ENCODE measurements around the gene N4BP2L2. TPM values are rescaled to one million over a fixed set of nuclear protein-coding genes. Genes with fewer than 3 reads are reported as not detected.

N4BP2L2 gene
- total RNA-seq, 1 experiment from 2014 or later, result 61.4 TPM

DNA sequence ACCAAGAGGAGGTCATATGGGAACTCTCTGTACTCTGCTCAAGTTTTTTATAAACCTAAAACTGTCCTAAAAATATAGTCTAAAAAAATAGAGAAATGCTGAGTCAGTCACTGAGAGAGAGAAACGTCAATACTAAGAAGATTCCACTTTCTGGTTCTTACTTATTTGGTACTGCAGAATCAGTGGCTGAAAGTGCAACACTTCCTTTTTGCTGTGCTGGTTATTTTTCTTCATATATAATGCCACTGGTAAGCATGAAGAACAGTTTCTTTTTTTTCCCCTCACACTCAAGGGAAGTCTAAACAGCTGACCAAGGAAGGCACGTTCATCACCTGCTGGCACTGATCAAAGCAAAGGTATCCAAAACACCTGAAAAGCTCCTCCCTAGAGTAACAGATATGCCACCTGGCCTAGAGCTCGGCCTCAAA, 66.4 kb downstream of the N4BP2L2 start:
- no peak overlapping the region for H4K8ac ChIP-seq (replicated peaks; ENCODE audit: insufficient read length, low read depth, low read length)
- Mint-ChIP-seq H3K4me1 (peaks cover 0 to 4% of the 10 kb centered on the region in 2 experiments; a peak in 1 of 4 replicates), H3K27ac (no peak overlapping the region; a peak in 1 of 7 replicates), H3K4me3 (no peak overlapping the region), H3K9me3 (no peaks in the 10 kb centered on the region), H3K27me3 (ENCODE audit: low read depth) (no peaks in the 10 kb centered on the region), H3K36me3 (ENCODE audit: insufficient read depth in 1 of 3, low read depth in 3 of 3) (no peaks in the 10 kb centered on the region)
- no peak overlapping the region for H3K56ac ChIP-seq (ENCODE audit: insufficient read length, low read depth, low read length)
- no peak overlapping the region for H2BK5ac ChIP-seq (ENCODE audit: insufficient read length, low read length)
- no peak overlapping the region for H2BK20ac ChIP-seq (ENCODE audit: low read depth, low read length, poor library complexity, severe bottlenecking)
- H3K79me1 ChIP-seq (ENCODE audit: insufficient read depth, low read depth, low read length, poor library complexity, severe bottlenecking), result no peaks in the 10 kb centered on the region
- no peaks in the 10 kb centered on the region for H4K20me1 ChIP-seq (ENCODE audit: control insufficient read depth, insufficient read depth, insufficient read length)
- no peak overlapping the region for H3K4me2 ChIP-seq (ENCODE audit: insufficient read depth, insufficient read length, low read length)
- no peaks in the 10 kb centered on the region for H3K79me2 ChIP-seq (ENCODE audit: insufficient read depth, low read length)
- no CpG with 5 or more reads among the region's 3 CpGs for WGBS (ENCODE audit: extremely low coverage, insufficient read length, low lambda C conversion rate)
- no peaks in the 10 kb centered on the region for H3K9me3 ChIP-seq (ENCODE audit: control insufficient read depth, low read depth, low read length)
- no peak overlapping the region for H3K27ac ChIP-seq (ENCODE audit: insufficient read length, low read depth, low read length)
- no peak overlapping the region for H2BK15ac ChIP-seq (ENCODE audit: low read depth, low read length)
- H2AFZ ChIP-seq (ENCODE audit: low read length), result no peak overlapping the region
- TF ChIP-seq CTCF (conservative IDR thresholded peaks at IDR 0.05), result no peak
- H3K14ac ChIP-seq (ENCODE audit: insufficient read depth, low read length), result no peak overlapping the region
- no peak overlapping the region for H3K18ac ChIP-seq (ENCODE audit: insufficient read length, low read depth, low read length)
- H2AK5ac ChIP-seq (ENCODE audit: insufficient read length, low read length), result no peak overlapping the region
- no peaks in the 10 kb centered on the region for H3K27me3 ChIP-seq (ENCODE audit: insufficient read depth, low read length)
- no peaks in the 10 kb centered on the region for H3K4me1 ChIP-seq (ENCODE audit: insufficient read depth, low read length)
- no peak overlapping the region for H2BK12ac ChIP-seq (ENCODE audit: insufficient read length, low read depth, low read length)
- H3K23ac ChIP-seq (ENCODE audit: insufficient read length, low read depth, low read length), result no peak overlapping the region
- no peak overlapping the region for H3K9ac ChIP-seq (ENCODE audit: extremely low read depth, insufficient read length, low read length)
- H3T11ph ChIP-seq (ENCODE audit: low read length), result no peak overlapping the region
- no peak for DNase-seq
- no peaks in the 10 kb centered on the region for H3K23me2 ChIP-seq (ENCODE audit: insufficient read length, low read depth, low read length, poor library complexity, severe bottlenecking)
- no peak overlapping the region for H2BK120ac ChIP-seq (ENCODE audit: low read depth, low read length, poor library complexity, severe bottlenecking)
- H4K91ac ChIP-seq (ENCODE audit: insufficient read length, low read depth, low read length), result no peak overlapping the region
- no peak overlapping the region for H4K5ac ChIP-seq (ENCODE audit: insufficient read length, low read depth, low read length)
- H3K4ac ChIP-seq (ENCODE audit: low read depth, low read length), result no peak overlapping the region
